PC-3 (cell line): Measurements from ENCODE around the gene KNCN. TPM values are rescaled to one million over a fixed set of nuclear protein-coding genes. Genes with fewer than 3 reads are reported as not detected.
A peak's percentile ranks its signal among the peaks of the same experiment; 100 is the strongest.

Experiments
- ATAC-seq: fragments of 200-7000 bp; cut with Tn5 transposase; 2 replicates; pipeline ENCODE4 v1.9.1; 2020; ENCODE audit warnings: mild to moderate bottlenecking, moderate library complexity
- BruUV-seq: library from RNA; stranded (reverse); fragments of 400-500 nt; replicated peaks from 2 replicates; lab custom pipeline; 2021; lab: Mats Ljungman, UMichigan
- CTCF ChIA-PET: fragments of 300-600 bp; sonication (Branson Sonifier 250); formaldehyde crosslinking; loops from one replicate; lab custom pipeline; 2022; ENCODE audit warnings: antibody characterized with exemption; lab: Charles Lee
- POLR2A ChIA-PET: fragments of 300-600 bp; sonication (Branson Sonifier 250); formaldehyde crosslinking; loops from one replicate; lab custom pipeline; 2022; ENCODE audit warnings: antibody characterized with exemption; ENCODE audit not compliant: unreplicated experiment; lab: Charles Lee
- DNase-seq: peaks from one replicate; pipeline ENCODE4 v3.0.0-alpha.2; 2015
- H2AFZ ChIP-seq: fragments of 300-600 bp; sonication (generic); 2 replicates; pipeline ENCODE4 v1.6.0; 2016; ENCODE audit warnings: antibody characterized with exemption, low read length
- H3F3A ChIP-seq: fragments of 300-600 bp; sonication (generic); one replicate; pipeline ENCODE4 v1.6.0; 2017; ENCODE audit warnings: antibody characterized with exemption, low read length, control low read depth, mild to moderate bottlenecking; ENCODE audit not compliant: unreplicated experiment
- H3K27ac ChIP-seq: fragments of 300-600 bp; sonication (generic); 2 replicates; pipeline ENCODE4 v1.5.1; 2016; ENCODE audit warnings: mild to moderate bottlenecking, low read length
- H3K27me3 ChIP-seq: fragments of 300-600 bp; sonication (generic); 2 replicates; pipeline ENCODE4 v1.6.1; 2016; ENCODE audit warnings: low read length, mixed read lengths
- H3K36me3 ChIP-seq: fragments of 300-600 bp; sonication (generic); 2 replicates; pipeline ENCODE4 v1.6.1; 2016; ENCODE audit warnings: low read depth, mixed run types, low read length, mixed read lengths
- H3K4me1 ChIP-seq: fragments of 300-600 bp; sonication (generic); 2 replicates; pipeline ENCODE4 v1.5.1; 2016; ENCODE audit warnings: low read length; ENCODE audit not compliant: insufficient read depth
- H3K4me2 ChIP-seq: fragments of 300-600 bp; sonication (generic); 2 replicates; pipeline ENCODE4 v1.6.0; 2016; ENCODE audit warnings: low read length
- H3K4me3 ChIP-seq: fragments of 300-600 bp; sonication (generic); 2 replicates; pipeline ENCODE4 v1.5.1; 2016; ENCODE audit warnings: mild to moderate bottlenecking, low read length, mixed read lengths
- H3K79me2 ChIP-seq: fragments of 300-600 bp; sonication (generic); 2 replicates; pipeline ENCODE4 v1.6.1; 2017; ENCODE audit warnings: low read length, mixed read lengths
- H3K9ac ChIP-seq: fragments of 300-600 bp; sonication (generic); 2 replicates; pipeline ENCODE4 v1.6.0; 2016; ENCODE audit warnings: mild to moderate bottlenecking, low read length
- H3K9me2 ChIP-seq: fragments of 300-600 bp; sonication (generic); replicated peaks from 2 replicates; pipeline ENCODE4 v1.6.1; 2016; ENCODE audit warnings: mixed run types, low read length, mixed read lengths
- H3K9me3 ChIP-seq: fragments of 300-600 bp; sonication (generic); 2 replicates; pipeline ENCODE4 v1.6.1; 2016; ENCODE audit warnings: low read length, mixed read lengths
- H4K20me1 ChIP-seq: fragments of 300-600 bp; sonication (generic); 2 replicates; pipeline ENCODE4 v1.6.1; 2016; ENCODE audit warnings: low read length, mixed read lengths
- CTCF ChIP-seq: fragments of 300-600 bp; sonication (generic); conservative IDR thresholded peaks from 2 replicates; pipeline ENCODE4 v1.5.1; 2017; ENCODE audit warnings: antibody characterized with exemption, low read depth, mild to moderate bottlenecking, low read length
- EZH2 ChIP-seq: fragments of 300-600 bp; sonication (generic); IDR thresholded peaks from one replicate; pipeline ENCODE4 v1.6.1; 2017; ENCODE audit warnings: antibody characterized with exemption, mild to moderate bottlenecking, low read length; ENCODE audit not compliant: unreplicated experiment
- EZH2phosphoT487 ChIP-seq: fragments of 300-600 bp; sonication (generic); IDR thresholded peaks from 2 replicates; pipeline ENCODE4 v1.6.1; 2018; ENCODE audit warnings: mild to moderate bottlenecking, antibody characterized with exemption, low read length, borderline replicate concordance
- intact Hi-C: fragments of 100-400 bp; cut with micrococcal nuclease; formaldehyde crosslinking; loops from 2 replicates; pipeline ENCODE4 v1.9.0; 2023
- total RNA-seq: library from RNA; depleted of rRNA; stranded (reverse); fragments of >200 nt; gene quantifications from 2 replicates; pipeline ENCODE4 v1.2.3, GENCODE V29; 2014

Gene KNCN
- total RNA-seq, 1 experiment from 2014 or later, result not detected

GRCh38 chr1:46510998-46511365, 40.5 kb downstream of the KNCN start:
- BruUV-seq, result no TSS peak
- Histone ChIP-seq H4K20me1 (no peaks in the 10 kb centered on the region), H3K79me2 (no peaks in the 10 kb centered on the region), H3F3A (no peaks in the 10 kb centered on the region), H3K27ac (no peak overlapping the region), H3K36me3 (no peaks in the 10 kb centered on the region), H3K9me3 (no peaks in the 10 kb centered on the region), H3K4me2 (no peak overlapping the region), H2AFZ (no peak overlapping the region), H3K9ac (no peak overlapping the region), H3K4me1 (no peaks in the 10 kb centered on the region; the same call in 1 of the 2 replicates), H3K4me3 (no peak overlapping the region), H3K9me2 (no peaks in the 10 kb centered on the region), H3K27me3 (no peaks in the 10 kb centered on the region)
- ChIA-PET POLR2A (interaction anchor here (0.6 kb wide), 1 partner anchor 59 kb away, joined by 14 read pairs; no protein-coding TSS in a partner anchor), CTCF (no interaction called here)
- TF ChIP-seq EZH2phosphoT487, result no peak
- no peak for TF ChIP-seq EZH2
- no peak for TF ChIP-seq CTCF
- intact Hi-C loops, result no loop called here
- DNase-seq (no peak), ATAC-seq (no peak)

- Histone ChIP-seq H3K4me1 (no peaks in the 10 kb centered on the region), H4K20me1 (no peaks in the 10 kb centered on the region), H3K4me3 (no peak overlapping the region), H3K36me3 (no peaks in the 10 kb centered on the region), H2AFZ (no peak overlapping the region), H3K27ac (no peak overlapping the region), H3K79me2 (no peaks in the 10 kb centered on the region), H3K9me3 (no peaks in the 10 kb centered on the region), H3K9ac (no peak overlapping the region), H3K27me3 (no peaks in the 10 kb centered on the region), H3F3A (no peaks in the 10 kb centered on the region), H3K4me2 (no peak overlapping the region), H3K9me2 (no peaks in the 10 kb centered on the region)
- ChIA-PET POLR2A (no interaction called here), CTCF (no interaction called here)
- no peak for DNase-seq
- intact Hi-C loops, result no loop called here
- BruUV-seq, result no TSS peak
- ATAC-seq, result no peak
- TF ChIP-seq EZH2, result no peak
- TF ChIP-seq CTCF, result no peak
- TF ChIP-seq EZH2phosphoT487, result no peak
These were observed 41.0 kb downstream of the KNCN start for GRCh38 chr1:46510341-46510997.

DNA sequence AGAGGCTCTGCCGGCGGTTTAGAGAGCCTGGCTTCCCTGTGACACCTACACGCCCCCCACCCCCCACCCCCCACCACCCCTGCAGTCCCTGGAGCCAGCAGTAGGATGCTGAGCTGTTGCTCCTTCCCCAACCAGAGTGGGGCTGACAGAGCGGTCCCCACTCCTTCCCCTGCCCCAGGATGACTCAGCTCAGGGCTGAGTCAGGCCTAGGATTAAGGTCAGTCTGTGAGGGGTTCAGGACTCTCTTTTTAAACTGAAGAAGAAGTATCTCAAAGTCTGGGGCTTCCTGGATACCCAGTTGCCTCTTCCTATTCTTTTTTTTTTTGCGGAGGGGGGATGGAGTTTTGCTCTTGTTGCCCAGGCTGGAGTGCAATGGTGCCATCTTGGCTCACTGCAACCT, 42.7 kb downstream of the KNCN start:
- H2AFZ ChIP-seq, result no peak overlapping the region
- no peaks in the 10 kb centered on the region for H3K27me3 ChIP-seq
- H3K4me2 ChIP-seq, result no peak overlapping the region
- POLR2A ChIA-PET, result no interaction called here
- H3K27ac ChIP-seq, result no peak overlapping the region
- H3K9ac ChIP-seq, result no peak overlapping the region
- H3K9me2 ChIP-seq, result no peaks in the 10 kb centered on the region
- H3F3A ChIP-seq, result no peaks in the 10 kb centered on the region
- intact Hi-C loops, result no loop called here
- TF ChIP-seq CTCF, result no peak
- no peaks in the 10 kb centered on the region for H3K4me1 ChIP-seq
- no peak overlapping the region for H3K4me3 ChIP-seq
- ATAC-seq (peak; percentile 72; the same call in 1 of the 2 replicates), DNase-seq (peak; percentile 22)
- no peaks in the 10 kb centered on the region for H4K20me1 ChIP-seq
- no peaks in the 10 kb centered on the region for H3K36me3 ChIP-seq
- no TSS peak for BruUV-seq
- CTCF ChIA-PET, result no interaction called here
- H3K9me3 ChIP-seq, result no peaks in the 10 kb centered on the region
- H3K79me2 ChIP-seq, result no peaks in the 10 kb centered on the region
